Mesenteric fat pad (tissue), 1 donor: Measurements from ENCODE around the gene C3orf20. TPM values are rescaled to one million over a fixed set of nuclear protein-coding genes. Genes with fewer than 3 reads are reported as not detected.
"Not testable (repeated sequence)": the region's sequence is repeated elsewhere in the genome, so short reads cannot be mapped to it uniquely, and the experiment has no call there.

Experiments used
- DNase-seq: peaks from one replicate; pipeline ENCODE4 v3.0.0-alpha.2; 2020; ENCODE audit warnings: low spot score
- total RNA-seq: library from RNA; stranded (reverse); fragmentation: NEBNext Ultra II Directional; extraction: Animal tissue kit (Norgen Biotek cat#: 25700); gene quantifications from one replicate; pipeline ENCODE4 v1.2.1, GENCODE V29; 2021
- donor health status: DM: yes; HTN: yes; CAD: no.

Gene C3orf20
- total RNA-seq, 1 donor from 2014 or later = 0.16 TPM

GRCh38 chr3:14649466-14649865, 25.5 kb upstream of the C3orf20 start:
- no peak for DNase-seq

GRCh38 chr3:14650193-14650592, 24.7 kb upstream of the C3orf20 start:
- DNase-seq = no peak

GRCh38 chr3:14651440-14652251, 23.3 kb upstream of the C3orf20 start, which contains the start of gene CCDC174:
Gene CCDC174, plus strand, starts transcription at chr3:14651762. Its CDS starts 75 bp downstream, at chr3:14651837.
- DNase-seq = peak; percentile 93

- DNase-seq = not testable (repeated sequence)
These were observed 22.5 kb upstream of the C3orf20 start for GRCh38 chr3:14652360-14652907.

GRCh38 chr3:14657579-14657978, 17.4 kb upstream of the C3orf20 start:
- no peak for DNase-seq

GRCh38 chr3:14658978-14659377, 16.0 kb upstream of the C3orf20 start:
- DNase-seq = no peak

- DNase-seq = no peak
These were observed 14.0 kb upstream of the C3orf20 start for GRCh38 chr3:14660942-14661341.

- no peak for DNase-seq
These were observed 11.4 kb upstream of the C3orf20 start for GRCh38 chr3:14663396-14664135.

GRCh38 chr3:14664170-14664569, 10.8 kb upstream of the C3orf20 start:
- DNase-seq = no peak

GRCh38 chr3:14672588-14672987, 2.4 kb upstream of the C3orf20 start:
- DNase-seq = no peak

GRCh38 chr3:14676881-14677280, 1.9 kb downstream of the C3orf20 start:
- no peak for DNase-seq

GRCh38 chr3:14678015-14678503, 3.1 kb downstream of the C3orf20 start:
- DNase-seq = no peak

GRCh38 chr3:14680115-14680514, 5.2 kb downstream of the C3orf20 start:
- DNase-seq = no peak

- no peak for DNase-seq
These were observed 5.8 kb downstream of the C3orf20 start for GRCh38 chr3:14680716-14681115.

GRCh38 chr3:14684447-14684846, 9.5 kb downstream of the C3orf20 start:
- no peak for DNase-seq

GRCh38 chr3:14685179-14685578, 10.2 kb downstream of the C3orf20 start:
- no peak for DNase-seq

- no peak for DNase-seq
These were observed 12.4 kb downstream of the C3orf20 start for GRCh38 chr3:14687360-14687759.

GRCh38 chr3:14688525-14688924, 13.6 kb downstream of the C3orf20 start:
- no peak for DNase-seq

- no peak for DNase-seq
These were observed 14.5 kb downstream of the C3orf20 start for GRCh38 chr3:14689247-14689980.

GRCh38 chr3:14691239-14691638, 16.3 kb downstream of the C3orf20 start:
- no peak for DNase-seq

GRCh38 chr3:14691719-14692118, 16.8 kb downstream of the C3orf20 start:
- no peak for DNase-seq
